ENCODE results near the gene CHD3.

DNA sequence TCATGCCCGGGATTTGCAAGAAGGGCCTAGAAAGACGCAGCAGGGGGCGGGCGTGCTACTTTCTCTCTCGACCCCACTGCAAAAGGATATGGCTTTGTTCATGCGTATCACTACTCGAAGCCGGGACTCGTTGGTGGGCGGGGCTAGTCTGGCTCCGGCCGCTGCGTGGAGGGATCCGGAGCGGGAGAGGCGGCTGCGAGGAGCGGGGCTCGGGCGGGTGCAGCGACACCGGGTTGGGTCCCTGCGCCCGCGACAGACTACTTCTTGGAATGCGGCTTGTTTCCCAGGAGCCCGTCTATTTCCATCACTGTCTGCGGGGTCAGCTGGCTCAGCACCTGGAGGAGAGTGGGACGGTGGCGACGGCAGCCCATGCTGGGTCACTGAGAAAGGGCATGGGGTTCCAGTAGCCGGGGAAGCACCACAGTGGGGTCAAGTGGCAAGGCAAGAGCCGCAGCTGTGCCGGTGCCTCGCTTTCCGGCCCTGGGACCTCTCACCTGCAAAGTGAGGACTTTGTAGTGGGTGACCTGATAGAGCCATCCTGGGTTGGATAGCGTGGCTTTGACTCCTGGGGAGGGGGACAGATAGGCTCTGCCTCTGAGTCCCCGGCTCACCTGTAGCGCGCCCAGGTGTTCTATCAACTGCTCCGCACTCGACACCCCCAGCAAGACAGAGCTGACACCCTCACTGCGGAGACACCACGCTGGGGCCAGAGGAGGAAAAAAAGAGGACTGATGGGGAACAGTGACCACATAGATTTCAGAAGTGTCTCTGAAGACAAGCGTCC is 34.4 kb downstream of the CHD3 start:
- TF ChIP-seq, protein P1, sequence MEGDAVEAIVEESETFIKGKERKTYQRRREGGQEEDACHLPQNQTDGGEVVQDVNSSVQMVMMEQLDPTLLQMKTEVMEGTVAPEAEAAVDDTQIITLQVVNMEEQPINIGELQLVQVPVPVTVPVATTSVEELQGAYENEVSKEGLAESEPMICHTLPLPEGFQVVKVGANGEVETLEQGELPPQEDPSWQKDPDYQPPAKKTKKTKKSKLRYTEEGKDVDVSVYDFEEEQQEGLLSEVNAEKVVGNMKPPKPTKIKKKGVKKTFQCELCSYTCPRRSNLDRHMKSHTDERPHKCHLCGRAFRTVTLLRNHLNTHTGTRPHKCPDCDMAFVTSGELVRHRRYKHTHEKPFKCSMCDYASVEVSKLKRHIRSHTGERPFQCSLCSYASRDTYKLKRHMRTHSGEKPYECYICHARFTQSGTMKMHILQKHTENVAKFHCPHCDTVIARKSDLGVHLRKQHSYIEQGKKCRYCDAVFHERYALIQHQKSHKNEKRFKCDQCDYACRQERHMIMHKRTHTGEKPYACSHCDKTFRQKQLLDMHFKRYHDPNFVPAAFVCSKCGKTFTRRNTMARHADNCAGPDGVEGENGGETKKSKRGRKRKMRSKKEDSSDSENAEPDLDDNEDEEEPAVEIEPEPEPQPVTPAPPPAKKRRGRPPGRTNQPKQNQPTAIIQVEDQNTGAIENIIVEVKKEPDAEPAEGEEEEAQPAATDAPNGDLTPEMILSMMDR (IDR thresholded peaks at IDR 0.05; ENCODE audit: poor library complexity, severe bottlenecking): no peak
- TF ChIP-seq EP300 (conservative IDR thresholded peaks at IDR 0.05; ENCODE audit: poor library complexity, severe bottlenecking) (no peak), POLR2AphosphoS5 (IDR thresholded peaks at IDR 0.05) (no peak), MXI1 (conservative IDR thresholded peaks at IDR 0.05; ENCODE audit: poor library complexity, severe bottlenecking) (no peak), EZH2 (IDR thresholded peaks at IDR 0.05; ENCODE audit: borderline replicate concordance, insufficient read depth, low read length, poor library complexity, severe bottlenecking) (no peak), TAF1 (IDR thresholded peaks at IDR 0.05; ENCODE audit: low read depth) (peak; percentile 55), REST (IDR thresholded peaks at IDR 0.05; ENCODE audit: borderline replicate concordance) (no peak), RAD21 (conservative IDR thresholded peaks at IDR 0.05) (no peak)
